Keratinocyte (primary cell): Measurements from ENCODE around the gene DLG4. TPM values are rescaled to one million over a fixed set of nuclear protein-coding genes. Genes with fewer than 3 reads are reported as not detected.

Experiments
- DNase-seq: peaks from one replicate; pipeline ENCODE4 v3.0.0-alpha.2; 2011; ENCODE audit warnings: low read depth, missing footprints, low spot score
- FAIRE-seq: peaks from 2 replicates; lab custom pipeline; 2011; peaks lifted over from hg19 to GRCh38; lab: Jason Lieb, UNC
- H2AFZ ChIP-seq: 2 replicates; pipeline ENCODE4 v1.6.0; 2012; ENCODE audit warnings: low read length, control low read depth, inconsistent platforms; ENCODE audit not compliant: control insufficient read depth
- H3K27ac ChIP-seq: 2 replicates; pipeline ENCODE4 v1.5.1; 2011; ENCODE audit warnings: low read length; ENCODE audit not compliant: control insufficient read depth, insufficient read depth
- H3K27me3 ChIP-seq: 3 replicates; pipeline ENCODE4 v1.6.0; 2011; ENCODE audit warnings: low read length; ENCODE audit not compliant: control insufficient read depth, insufficient read depth; ENCODE audit errors: extremely low read depth
- H3K36me3 ChIP-seq, 2 experiments: 2 replicates in 1 of 2; 3 replicates in 1 of 2; pipeline ENCODE4 v1.5.1; 2011; ENCODE audit warnings: low read length in 2 of 2, mild to moderate bottlenecking in 1 of 2; ENCODE audit not compliant: control insufficient read depth in 2 of 2, insufficient read depth in 2 of 2; ENCODE audit errors: extremely low read depth in 1 of 2
- H3K4me1 ChIP-seq: 3 replicates; pipeline ENCODE4 v1.5.1; 2011; ENCODE audit warnings: low read length; ENCODE audit not compliant: control insufficient read depth, insufficient read depth; ENCODE audit errors: extremely low read depth
- H3K4me2 ChIP-seq: 3 replicates; pipeline ENCODE4 v1.6.0; 2011; ENCODE audit warnings: low read depth, low read length; ENCODE audit not compliant: control insufficient read depth, insufficient read depth; ENCODE audit errors: extremely low read depth
- H3K4me3 ChIP-seq, 3 experiments: fragments of 200-600 bp in 1 of 3; sonication (generic) in 1 of 3; 2 replicates in 2 of 3; 3 replicates in 1 of 3; pipeline ENCODE4 v1.5.1; 2011 to 2016; ENCODE audit warnings: low read length in 3 of 3, mild to moderate bottlenecking in 3 of 3, control low read depth in 2 of 3, inconsistent platforms in 1 of 3, low read depth in 1 of 3, mixed read lengths in 1 of 3, mixed run types in 1 of 3, moderate library complexity in 1 of 3; ENCODE audit not compliant: control insufficient read depth in 2 of 3, insufficient read depth in 2 of 3; ENCODE audit errors: extremely low read depth in 1 of 3
- H3K79me2 ChIP-seq: 2 replicates; pipeline ENCODE4 v1.6.0; 2012; ENCODE audit warnings: low read length; ENCODE audit not compliant: control insufficient read depth, insufficient read depth
- H3K9ac ChIP-seq: 3 replicates; pipeline ENCODE4 v1.6.0; 2011; ENCODE audit warnings: low read length; ENCODE audit not compliant: control insufficient read depth, insufficient read depth; ENCODE audit errors: extremely low read depth
- H3K9me1 ChIP-seq: 3 replicates; pipeline ENCODE4 v1.6.0; 2011; ENCODE audit warnings: low read length; ENCODE audit not compliant: control insufficient read depth, insufficient read depth; ENCODE audit errors: extremely low read depth
- H3K9me3 ChIP-seq: 2 replicates; pipeline ENCODE4 v1.5.1; 2012; ENCODE audit warnings: low read depth, low read length; ENCODE audit not compliant: control insufficient read depth
- H4K20me1 ChIP-seq: 3 replicates; pipeline ENCODE4 v1.6.0; 2011; ENCODE audit warnings: low read length; ENCODE audit not compliant: control insufficient read depth, insufficient read depth; ENCODE audit errors: extremely low read depth
- CTCF ChIP-seq, 3 experiments: IDR thresholded peaks in 1 of 3; conservative IDR thresholded peaks in 1 of 3; optimal IDR thresholded peaks in 1 of 3; 2 replicates in 2 of 3; 3 replicates in 1 of 3; pipeline versions ENCODE3 to v1.5.1; 2011; ENCODE audit warnings: low read length in 3 of 3, mild to moderate bottlenecking in 3 of 3, moderate library complexity in 2 of 3, control low read depth in 1 of 3, inconsistent platforms in 1 of 3; ENCODE audit not compliant: insufficient read depth in 2 of 3; ENCODE audit errors: extremely low read depth in 1 of 3
- EZH2 ChIP-seq: IDR thresholded peaks from one replicate; pipeline ENCODE4 v1.6.1; 2012; ENCODE audit warnings: inconsistent platforms, mild to moderate bottlenecking, low read length, moderate library complexity
- dilution Hi-C: fragments of 300-500 bp; cut with MboI; formaldehyde crosslinking; loops from one replicate; pipeline ENCODE4 v1.7.0; 2020; ENCODE audit warnings: low sequenced_read_pairs; ENCODE audit not compliant: extremely low pct_ligation_motif_present
- polyA plus RNA-seq, 5 experiments: library from polyadenylated mRNA; depleted of rRNA in 3 of 5; stranded (reverse) in 3 of 5; stranded (forward) in 1 of 5; unstranded in 1 of 5; fragments of >200 nt; gene quantifications; 1 replicate in 1 of 5; 2 replicates in 3 of 5; 3 replicates in 1 of 5; pipeline versions ENCODE4 v1.2.1 to v1.2.3, GENCODE V29; 2011 to 2012; ENCODE audit warnings: missing spikeins in 2 of 5, low read depth in 1 of 5, low replicate concordance in 1 of 5

DLG4 gene
- polyA plus RNA-seq, 1 donor (not counting 4 experiments of a cell fraction or from before 2014, with no cell fraction given) = 4.5 TPM

GRCh38 chr17:7176841-7177190, 42.8 kb downstream of the DLG4 start:
- H3K79me2 ChIP-seq = no peaks in the 10 kb centered on the region
- H2AFZ ChIP-seq = no peak overlapping the region
- H3K36me3 ChIP-seq = no peaks in the 10 kb centered on the region
- no peak overlapping the region for H3K27ac ChIP-seq
- H3K27me3 ChIP-seq = peaks cover 22% of the 10 kb centered on the region
- H3K4me3 ChIP-seq = no peak overlapping the region
- H3K9me3 ChIP-seq = no peaks in the 10 kb centered on the region
- TF ChIP-seq EZH2 = no peak
- TF ChIP-seq CTCF (optimal IDR thresholded peaks at IDR 0.05 in 1 of 3, IDR thresholded peaks at IDR 0.05 in 1 of 3, conservative IDR thresholded peaks at IDR 0.05 in 1 of 3; ENCODE audit: extremely low read depth in 1 of 3, insufficient read depth in 2 of 3, low read length in 3 of 3) = no peak
- DNase-seq = no peak
- H3K4me1 ChIP-seq = peaks cover 7% of the 10 kb centered on the region
- dilution Hi-C loops = no loop called here
- no peak overlapping the region for H3K9ac ChIP-seq
- no peak for FAIRE-seq
- H3K9me1 ChIP-seq = no peaks in the 10 kb centered on the region
- no peak overlapping the region for H3K4me2 ChIP-seq
- H4K20me1 ChIP-seq = no peaks in the 10 kb centered on the region

GRCh38 chr17:7176107-7176840, 43.4 kb downstream of the DLG4 start:
- TF ChIP-seq CTCF (optimal IDR thresholded peaks at IDR 0.05 in 1 of 3, IDR thresholded peaks at IDR 0.05 in 1 of 3, conservative IDR thresholded peaks at IDR 0.05 in 1 of 3; ENCODE audit: extremely low read depth in 1 of 3, insufficient read depth in 2 of 3, low read length in 3 of 3) = no peak
- no peak for TF ChIP-seq EZH2
- no peak overlapping the region for H2AFZ ChIP-seq
- no peaks in the 10 kb centered on the region for H3K9me3 ChIP-seq
- dilution Hi-C loops = no loop called here
- DNase-seq (no peak), FAIRE-seq (no peak)
- no peak overlapping the region for H3K4me3 ChIP-seq
- H3K79me2 ChIP-seq = no peaks in the 10 kb centered on the region
- no peak overlapping the region for H3K4me2 ChIP-seq
- H3K27me3 ChIP-seq = peaks cover 22% of the 10 kb centered on the region
- peaks cover 7% of the 10 kb centered on the region for H3K4me1 ChIP-seq
- no peak overlapping the region for H3K27ac ChIP-seq
- H3K9me1 ChIP-seq = no peaks in the 10 kb centered on the region
- no peaks in the 10 kb centered on the region for H3K36me3 ChIP-seq
- no peak overlapping the region for H3K9ac ChIP-seq
- no peaks in the 10 kb centered on the region for H4K20me1 ChIP-seq
